Astrocyte (in vitro differentiated cells and primary cell): Measurements from ENCODE around the gene ZNF81. TPM values are rescaled to one million over a fixed set of nuclear protein-coding genes. Genes with fewer than 3 reads are reported as not detected.
"Not testable (repeated sequence)": the region's sequence is repeated elsewhere in the genome, so short reads cannot be mapped to it uniquely, and the experiment has no call there.

ENCODE experiments used
- DNase-seq: peaks from one replicate; pipeline ENCODE4 v3.0.0-alpha.2; 2010; ENCODE audit warnings: low read depth
- FAIRE-seq: peaks from 2 replicates; lab custom pipeline; 2011; peaks lifted over from hg19 to GRCh38; lab: Jason Lieb, UNC
- H2AFZ ChIP-seq: 2 replicates; pipeline ENCODE4 v1.6.0; 2012; ENCODE audit warnings: low read depth, low read length, inconsistent platforms
- H3K27ac ChIP-seq: 2 replicates; pipeline ENCODE4 v1.5.1; 2011; ENCODE audit warnings: low read depth, low read length, inconsistent platforms
- H3K27me3 ChIP-seq: 2 replicates; pipeline ENCODE4 v1.6.0; 2011; ENCODE audit warnings: low read length, inconsistent platforms; ENCODE audit not compliant: insufficient read depth
- H3K36me3 ChIP-seq: 2 replicates; pipeline ENCODE4 v1.5.1; 2011; ENCODE audit warnings: low read length, inconsistent platforms; ENCODE audit not compliant: insufficient read depth
- H3K4me1 ChIP-seq: 2 replicates; pipeline ENCODE4 v1.5.1; 2011; ENCODE audit warnings: low read length, inconsistent platforms; ENCODE audit not compliant: insufficient read depth
- H3K4me2 ChIP-seq: 2 replicates; pipeline ENCODE4 v1.6.0; 2012; ENCODE audit warnings: low read length, inconsistent platforms
- H3K4me3 ChIP-seq: 2 replicates; pipeline ENCODE4 v1.5.1; 2011; ENCODE audit warnings: low read depth, mild to moderate bottlenecking, low read length, inconsistent platforms; ENCODE audit not compliant: insufficient read depth
- H3K79me2 ChIP-seq: 2 replicates; pipeline ENCODE4 v1.6.0; 2012; ENCODE audit warnings: mild to moderate bottlenecking, low read length, inconsistent platforms; ENCODE audit not compliant: insufficient read depth
- H3K9ac ChIP-seq: 2 replicates; pipeline ENCODE4 v1.6.0; 2012; ENCODE audit warnings: mild to moderate bottlenecking, low read length, inconsistent platforms
- H3K9me3 ChIP-seq: 2 replicates; pipeline ENCODE4 v1.5.1; 2012; ENCODE audit warnings: low read depth, mild to moderate bottlenecking, low read length, inconsistent platforms; ENCODE audit not compliant: insufficient read depth
- H4K20me1 ChIP-seq: 2 replicates; pipeline ENCODE4 v1.6.0; 2012; ENCODE audit warnings: low read length, inconsistent platforms; ENCODE audit not compliant: insufficient read depth
- H3K27ac Mint-ChIP-seq: one replicate; pipeline ENCODE4 v1.8.0; 2021; ENCODE audit warnings: mild to moderate bottlenecking, mixed read lengths; ENCODE audit not compliant: unreplicated experiment
- H3K27me3 Mint-ChIP-seq: one replicate; pipeline ENCODE4 v1.8.0; 2021; ENCODE audit warnings: low read depth, mixed read lengths; ENCODE audit not compliant: unreplicated experiment
- H3K36me3 Mint-ChIP-seq: one replicate; pipeline ENCODE4 v1.8.0; 2021; ENCODE audit warnings: low read depth, mixed read lengths; ENCODE audit not compliant: unreplicated experiment
- H3K4me1 Mint-ChIP-seq: one replicate; pipeline ENCODE4 v1.8.0; 2021; ENCODE audit warnings: low read depth, mixed read lengths; ENCODE audit not compliant: unreplicated experiment
- H3K4me3 Mint-ChIP-seq: one replicate; pipeline ENCODE4 v1.8.0; 2021; ENCODE audit warnings: mild to moderate bottlenecking, moderate library complexity, mixed read lengths; ENCODE audit not compliant: unreplicated experiment
- H3K9me3 Mint-ChIP-seq: one replicate; pipeline ENCODE4 v1.8.0; 2021; ENCODE audit warnings: mild to moderate bottlenecking, mixed read lengths; ENCODE audit not compliant: unreplicated experiment
- EZH2 ChIP-seq: IDR thresholded peaks from 2 replicates; pipeline ENCODE4 v1.6.1; 2012; ENCODE audit warnings: mild to moderate bottlenecking, low read length, inconsistent platforms; ENCODE audit not compliant: insufficient read depth
- total RNA-seq: library from RNA; stranded (reverse); gene quantifications from 2 replicates; pipeline ENCODE4 v1.2.1, GENCODE V29; 2021
- TF ChIP-seq, protein P1 (sequence below): IDR thresholded peaks from 2 replicates; pipeline ENCODE4 v1.5.1; 2011; ENCODE audit warnings: low read depth, mild to moderate bottlenecking, inconsistent platforms, low read length, moderate library complexity; ENCODE audit not compliant: insufficient read depth

The ZNF81 gene
- total RNA-seq, 1 donor from 2014 or later = 8.6 TPM

DNA sequence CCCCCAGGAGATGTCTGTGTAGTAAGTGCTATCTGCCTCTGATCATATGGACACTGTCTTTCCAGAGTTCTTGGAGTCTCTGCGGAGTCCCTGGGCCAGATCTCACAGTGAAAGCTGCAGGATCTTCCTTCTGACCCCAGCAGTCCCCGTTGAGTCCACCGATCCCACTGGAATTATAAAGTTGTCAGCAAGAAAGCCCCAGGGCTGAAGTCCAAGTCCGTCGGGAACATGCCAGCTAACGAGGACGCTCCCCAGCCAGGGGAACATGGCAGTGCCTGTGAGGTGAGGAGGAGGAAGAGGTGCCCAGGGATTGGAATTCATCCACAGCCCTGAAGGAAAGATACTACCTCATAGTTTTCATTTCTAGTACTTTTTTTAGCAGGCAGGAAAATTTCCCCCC is 9.3 kb downstream of the ZNF81 start:
- Histone ChIP-seq H3K36me3 (peaks cover 8% of the 10 kb centered on the region), H3K4me1 (no peaks in the 10 kb centered on the region), H3K27me3 (no peaks in the 10 kb centered on the region), H3K79me2 (peaks cover 3% of the 10 kb centered on the region), H2AFZ (no peak overlapping the region), H3K4me3 (no peak overlapping the region), H3K9me3 (no peaks in the 10 kb centered on the region), H3K27ac (no peak overlapping the region), H3K4me2 (no peak overlapping the region), H3K9ac (no peak overlapping the region), H4K20me1 (no peaks in the 10 kb centered on the region)
- no peak for FAIRE-seq
- no peaks in the 10 kb centered on the region for H3K9me3 Mint-ChIP-seq
- no peak overlapping the region for H3K27ac Mint-ChIP-seq
- no peaks in the 10 kb centered on the region for H3K27me3 Mint-ChIP-seq
- TF ChIP-seq, protein P1, sequence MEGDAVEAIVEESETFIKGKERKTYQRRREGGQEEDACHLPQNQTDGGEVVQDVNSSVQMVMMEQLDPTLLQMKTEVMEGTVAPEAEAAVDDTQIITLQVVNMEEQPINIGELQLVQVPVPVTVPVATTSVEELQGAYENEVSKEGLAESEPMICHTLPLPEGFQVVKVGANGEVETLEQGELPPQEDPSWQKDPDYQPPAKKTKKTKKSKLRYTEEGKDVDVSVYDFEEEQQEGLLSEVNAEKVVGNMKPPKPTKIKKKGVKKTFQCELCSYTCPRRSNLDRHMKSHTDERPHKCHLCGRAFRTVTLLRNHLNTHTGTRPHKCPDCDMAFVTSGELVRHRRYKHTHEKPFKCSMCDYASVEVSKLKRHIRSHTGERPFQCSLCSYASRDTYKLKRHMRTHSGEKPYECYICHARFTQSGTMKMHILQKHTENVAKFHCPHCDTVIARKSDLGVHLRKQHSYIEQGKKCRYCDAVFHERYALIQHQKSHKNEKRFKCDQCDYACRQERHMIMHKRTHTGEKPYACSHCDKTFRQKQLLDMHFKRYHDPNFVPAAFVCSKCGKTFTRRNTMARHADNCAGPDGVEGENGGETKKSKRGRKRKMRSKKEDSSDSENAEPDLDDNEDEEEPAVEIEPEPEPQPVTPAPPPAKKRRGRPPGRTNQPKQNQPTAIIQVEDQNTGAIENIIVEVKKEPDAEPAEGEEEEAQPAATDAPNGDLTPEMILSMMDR = no peak
- TF ChIP-seq EZH2 = no peak
- no peak overlapping the region for H3K4me3 Mint-ChIP-seq
- no peaks in the 10 kb centered on the region for H3K36me3 Mint-ChIP-seq
- no peaks in the 10 kb centered on the region for H3K4me1 Mint-ChIP-seq
- DNase-seq = no peak

DNA sequence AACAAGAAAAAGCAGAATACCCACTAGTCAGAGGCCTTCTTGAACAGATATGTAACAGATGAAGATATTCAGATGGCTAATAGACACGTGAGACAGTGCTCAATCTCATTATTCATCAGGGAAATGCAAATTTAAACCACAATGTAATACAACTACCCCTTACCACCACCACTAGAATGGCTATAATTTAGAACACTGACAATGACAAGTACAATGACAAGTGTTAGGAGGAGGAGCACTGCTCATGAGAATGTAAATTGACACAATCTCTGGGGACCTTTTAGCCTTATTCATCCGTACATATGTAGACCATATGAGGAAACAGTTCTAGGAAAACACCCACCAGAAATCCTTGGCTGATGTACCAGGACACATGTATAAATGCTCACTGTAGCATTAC is 13.1 kb downstream of the ZNF81 start:
- H3K9me3 Mint-ChIP-seq = no peaks in the 10 kb centered on the region
- H3K27ac Mint-ChIP-seq = no peak overlapping the region
- peak; percentile 39 for FAIRE-seq
- peaks cover 8% of the 10 kb centered on the region for H3K36me3 ChIP-seq
- no peak for DNase-seq
- no peaks in the 10 kb centered on the region for H3K79me2 ChIP-seq
- no peak overlapping the region for H3K4me2 ChIP-seq
- no peaks in the 10 kb centered on the region for H4K20me1 ChIP-seq
- H3K27ac ChIP-seq = no peak overlapping the region
- no peak overlapping the region for H3K4me3 Mint-ChIP-seq
- no peak for TF ChIP-seq EZH2
- TF ChIP-seq, protein P1 = no peak
- H3K27me3 ChIP-seq = no peaks in the 10 kb centered on the region
- no peak overlapping the region for H3K4me3 ChIP-seq
- no peak overlapping the region for H3K9ac ChIP-seq
- H3K36me3 Mint-ChIP-seq = no peaks in the 10 kb centered on the region
- H3K4me1 Mint-ChIP-seq = no peaks in the 10 kb centered on the region
- no peaks in the 10 kb centered on the region for H3K9me3 ChIP-seq
- no peak overlapping the region for H2AFZ ChIP-seq
- H3K27me3 Mint-ChIP-seq = no peaks in the 10 kb centered on the region
- H3K4me1 ChIP-seq = no peaks in the 10 kb centered on the region

DNA sequence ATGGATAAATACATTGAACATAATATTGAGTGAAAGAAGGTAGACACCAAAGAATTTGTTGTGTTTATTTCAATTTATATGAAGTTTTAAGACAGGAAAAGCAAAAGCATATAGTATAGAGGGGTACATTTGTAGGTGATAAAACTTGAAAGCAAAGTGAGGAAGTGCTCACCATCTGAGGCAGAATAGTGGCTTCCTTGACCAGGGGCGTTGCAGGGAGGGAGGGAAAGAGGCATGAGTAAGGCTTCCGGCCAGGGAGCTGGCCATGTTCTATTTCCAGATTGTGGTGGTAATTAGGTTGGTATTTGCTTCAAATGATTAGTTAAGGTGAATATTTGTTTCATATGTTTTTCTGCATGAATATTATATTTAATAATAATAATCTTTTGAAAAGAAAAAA is 13.7 kb downstream of the ZNF81 start:
- not testable (repeated sequence) for H3K4me1 Mint-ChIP-seq, H3K9me3 Mint-ChIP-seq, H3K9me3 ChIP-seq

More for the DNA sequence above, 13.7 kb downstream of the ZNF81 start:
- not testable (repeated sequence) for H3K4me2 ChIP-seq, H2AFZ ChIP-seq, H3K36me3 Mint-ChIP-seq, H3K79me2 ChIP-seq, DNase-seq, H3K36me3 ChIP-seq, H4K20me1 ChIP-seq, H3K27me3 Mint-ChIP-seq, H3K27me3 ChIP-seq, FAIRE-seq, H3K4me3 Mint-ChIP-seq, H3K4me3 ChIP-seq, H3K27ac ChIP-seq, H3K9ac ChIP-seq, H3K4me1 ChIP-seq, H3K27ac Mint-ChIP-seq
